ENCODE measurements around the gene CDH23. TPM values are rescaled to one million over a fixed set of nuclear protein-coding genes. Genes with fewer than 3 reads are reported as not detected.

The CDH23 gene
- total RNA-seq, 1 experiment from 2014 or later: 0.34 TPM

- Mint-ChIP-seq H3K27me3 (ENCODE audit: insufficient read depth, unreplicated experiment) (no peaks in the 10 kb centered on the region), H3K4me3 (ENCODE audit: unreplicated experiment) (no peak overlapping the region), H3K9me3 (ENCODE audit: unreplicated experiment) (no peaks in the 10 kb centered on the region), H3K27ac (ENCODE audit: unreplicated experiment) (no peak overlapping the region), H3K36me3 (ENCODE audit: insufficient read depth, unreplicated experiment) (no peaks in the 10 kb centered on the region), H3K4me1 (ENCODE audit: low read depth, unreplicated experiment) (peaks cover 57% of the 10 kb centered on the region)
- Histone ChIP-seq H3K27me3 (replicated peaks; ENCODE audit: control insufficient read depth, insufficient read depth, low read length) (no peaks in the 10 kb centered on the region), H3K9me3 (no peaks in the 10 kb centered on the region), H3K4me3 (ENCODE audit: low read depth, low read length) (no peak overlapping the region), H3K36me3 (ENCODE audit: control insufficient read depth, insufficient read depth, low read length) (no peaks in the 10 kb centered on the region), H3K4me1 (peaks cover 53% of the 10 kb centered on the region)
- no TSS peak for BruUV-seq (replicated peaks)
- ChIA-PET CTCF (no interaction called here), POLR2A (no interaction called here)
- intact Hi-C loops (cut with micrococcal nuclease; ENCODE audit: unreplicated experiment): loop anchor here (10.0 kb wide), 1 partner anchor 316 kb away; the partner anchor contains the start of gene SLC29A3
- TF ChIP-seq, protein P1, sequence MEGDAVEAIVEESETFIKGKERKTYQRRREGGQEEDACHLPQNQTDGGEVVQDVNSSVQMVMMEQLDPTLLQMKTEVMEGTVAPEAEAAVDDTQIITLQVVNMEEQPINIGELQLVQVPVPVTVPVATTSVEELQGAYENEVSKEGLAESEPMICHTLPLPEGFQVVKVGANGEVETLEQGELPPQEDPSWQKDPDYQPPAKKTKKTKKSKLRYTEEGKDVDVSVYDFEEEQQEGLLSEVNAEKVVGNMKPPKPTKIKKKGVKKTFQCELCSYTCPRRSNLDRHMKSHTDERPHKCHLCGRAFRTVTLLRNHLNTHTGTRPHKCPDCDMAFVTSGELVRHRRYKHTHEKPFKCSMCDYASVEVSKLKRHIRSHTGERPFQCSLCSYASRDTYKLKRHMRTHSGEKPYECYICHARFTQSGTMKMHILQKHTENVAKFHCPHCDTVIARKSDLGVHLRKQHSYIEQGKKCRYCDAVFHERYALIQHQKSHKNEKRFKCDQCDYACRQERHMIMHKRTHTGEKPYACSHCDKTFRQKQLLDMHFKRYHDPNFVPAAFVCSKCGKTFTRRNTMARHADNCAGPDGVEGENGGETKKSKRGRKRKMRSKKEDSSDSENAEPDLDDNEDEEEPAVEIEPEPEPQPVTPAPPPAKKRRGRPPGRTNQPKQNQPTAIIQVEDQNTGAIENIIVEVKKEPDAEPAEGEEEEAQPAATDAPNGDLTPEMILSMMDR (IDR thresholded peaks at IDR 0.05; ENCODE audit: insufficient read depth in 1 of 2, low read depth in 1 of 2, low read length in 1 of 2, severe bottlenecking in 1 of 2, unreplicated experiment in 1 of 2): peak in 1 of 2 experiments; percentile 6
- no peak for DNase-seq
Measured at GRCh38 chr10:71631007-71631861, 234.5 kb downstream of the CDH23 start.

GRCh38 chr10:71632200-71632820 is 235.6 kb downstream of the CDH23 start:
- no peak overlapping the region for H3K27ac Mint-ChIP-seq (ENCODE audit: unreplicated experiment)
- H3K4me1 Mint-ChIP-seq (ENCODE audit: low read depth, unreplicated experiment): peaks cover 64% of the 10 kb centered on the region
- H3K4me1 ChIP-seq: peaks cover 63% of the 10 kb centered on the region
- no peaks in the 10 kb centered on the region for H3K36me3 ChIP-seq (ENCODE audit: control insufficient read depth, insufficient read depth, low read length)
- no peaks in the 10 kb centered on the region for H3K36me3 Mint-ChIP-seq (ENCODE audit: insufficient read depth, unreplicated experiment)
- BruUV-seq (replicated peaks): no TSS peak
- intact Hi-C loops (cut with micrococcal nuclease; ENCODE audit: unreplicated experiment): loop anchor here (10.0 kb wide), 1 partner anchor 318 kb away; the partner anchor contains the start of gene SLC29A3
- no peaks in the 10 kb centered on the region for H3K9me3 ChIP-seq
- TF ChIP-seq, protein P1 (IDR thresholded peaks at IDR 0.05; ENCODE audit: insufficient read depth in 1 of 2, low read depth in 1 of 2, low read length in 1 of 2, severe bottlenecking in 1 of 2, unreplicated experiment in 1 of 2): no peak
- H3K4me3 Mint-ChIP-seq (ENCODE audit: unreplicated experiment): no peak overlapping the region
- no peak for DNase-seq
- H3K4me3 ChIP-seq (ENCODE audit: low read depth, low read length): no peak overlapping the region
- ChIA-PET CTCF (interaction anchor here (0.6 kb wide), 1 partner anchor 180 kb away, joined by 3 read pairs; no protein-coding TSS in a partner anchor), POLR2A (no interaction called here)
- H3K27me3 Mint-ChIP-seq (ENCODE audit: insufficient read depth, unreplicated experiment): no peaks in the 10 kb centered on the region
- H3K27me3 ChIP-seq (replicated peaks; ENCODE audit: control insufficient read depth, insufficient read depth, low read length): no peaks in the 10 kb centered on the region
- H3K9me3 Mint-ChIP-seq (ENCODE audit: unreplicated experiment): no peaks in the 10 kb centered on the region

- no peaks in the 10 kb centered on the region for H3K36me3 Mint-ChIP-seq (ENCODE audit: insufficient read depth, unreplicated experiment)
- BruUV-seq (replicated peaks): no TSS peak
- intact Hi-C loops (cut with micrococcal nuclease; ENCODE audit: unreplicated experiment): loop anchor here (10.0 kb wide), 1 partner anchor 318 kb away; the partner anchor contains the start of gene SLC29A3
- Histone ChIP-seq H3K4me3 (ENCODE audit: low read depth, low read length) (no peak overlapping the region), H3K9me3 (no peaks in the 10 kb centered on the region), H3K36me3 (ENCODE audit: control insufficient read depth, insufficient read depth, low read length) (no peaks in the 10 kb centered on the region), H3K4me1 (peaks cover 71% of the 10 kb centered on the region), H3K27me3 (replicated peaks; ENCODE audit: control insufficient read depth, insufficient read depth, low read length) (no peaks in the 10 kb centered on the region)
- no peak overlapping the region for H3K4me3 Mint-ChIP-seq (ENCODE audit: unreplicated experiment)
- no peak overlapping the region for H3K27ac Mint-ChIP-seq (ENCODE audit: unreplicated experiment)
- DNase-seq: peak; percentile 66 to 70
- POLR2A ChIA-PET: no interaction called here
- peaks cover 66% of the 10 kb centered on the region for H3K4me1 Mint-ChIP-seq (ENCODE audit: low read depth, unreplicated experiment)
- no peaks in the 10 kb centered on the region for H3K27me3 Mint-ChIP-seq (ENCODE audit: insufficient read depth, unreplicated experiment)
- TF ChIP-seq, protein P1 (IDR thresholded peaks at IDR 0.05; ENCODE audit: insufficient read depth in 1 of 2, low read depth in 1 of 2, low read length in 1 of 2, severe bottlenecking in 1 of 2, unreplicated experiment in 1 of 2): no peak
- CTCF ChIA-PET: interaction anchor here (1.1 kb wide), 1 partner anchor 63 kb away, joined by 3 read pairs; no protein-coding TSS in a partner anchor
- H3K9me3 Mint-ChIP-seq (ENCODE audit: unreplicated experiment): no peaks in the 10 kb centered on the region
Measured at GRCh38 chr10:71632896-71633600, 236.3 kb downstream of the CDH23 start.

Data from Caco-2 (cell line).